ENCODE results near the gene SEC24A. TPM values are rescaled to one million over a fixed set of nuclear protein-coding genes. Genes with fewer than 3 reads are reported as not detected.
"Not testable (repeated sequence)": the region's sequence is repeated elsewhere in the genome, so short reads cannot be mapped to it uniquely, and the experiment has no call there.

Gene SEC24A
- 32.0 and 33.2 TPM in 2 replicates for total RNA-seq

GRCh38 chr5:134648425-134649162, at the start of gene SEC24A:
Gene SEC24A (plus strand): TSS chr5:134648785. CDS start chr5:134649077, 292 bp downstream.
- intact Hi-C loops (cut with micrococcal nuclease) = loop anchor here (1.0 to 2.0 kb wide), 14 partner anchors 16 to 680 kb away; partner anchors contain the start of genes C5orf15, C5orf24, CAMLG and DDX46

GRCh38 chr5:134599820-134600219, 48.8 kb upstream of the SEC24A start:
- intact Hi-C loops (cut with micrococcal nuclease) = not testable (repeated sequence)

GRCh38 chr5:134600600-134600999, 48.0 kb upstream of the SEC24A start:
- intact Hi-C loops (cut with micrococcal nuclease) = no loop called here

- intact Hi-C loops (cut with micrococcal nuclease) = no loop called here
Measured at GRCh38 chr5:134603059-134603458, 45.5 kb upstream of the SEC24A start.

- intact Hi-C loops (cut with micrococcal nuclease) = loop anchor here (1.0 to 5.0 kb wide), 3 partner anchors 10 to 132 kb away; partner anchors contain the start of genes CAMLG and SAR1B
Measured at GRCh38 chr5:134604908-134605307, 43.7 kb upstream of the SEC24A start.

GRCh38 chr5:134606726-134607125, 41.9 kb upstream of the SEC24A start:
- intact Hi-C loops (cut with micrococcal nuclease) = loop anchor here (5.0 kb wide), 1 partner anchor 131 kb away; the partner anchor contains the start of gene CAMLG

- intact Hi-C loops (cut with micrococcal nuclease) = loop anchor here (1.0 to 5.0 kb wide), 6 partner anchors 14 to 382 kb away; partner anchors contain the start of genes CAMLG, PPP2CA, SAR1B and SEC24A
Measured at GRCh38 chr5:134608555-134608954, 40.0 kb upstream of the SEC24A start.

- intact Hi-C loops (cut with micrococcal nuclease) = loop anchor here (2.0 to 5.0 kb wide), 4 partner anchors 15 to 383 kb away; partner anchors contain the start of genes CAMLG and PPP2CA
Measured at GRCh38 chr5:134609232-134609851, 39.2 kb upstream of the SEC24A start.

GRCh38 chr5:134610725-134611124, 37.9 kb upstream of the SEC24A start:
- intact Hi-C loops (cut with micrococcal nuclease) = no loop called here

GRCh38 chr5:134611515-134611914, 37.1 kb upstream of the SEC24A start:
- intact Hi-C loops (cut with micrococcal nuclease) = no loop called here

GRCh38 chr5:134614450-134615085, 34.0 kb upstream of the SEC24A start:
- intact Hi-C loops (cut with micrococcal nuclease) = no loop called here

- intact Hi-C loops (cut with micrococcal nuclease) = no loop called here
Measured at GRCh38 chr5:134620634-134621033, 28.0 kb upstream of the SEC24A start.

GRCh38 chr5:134625559-134625958, 23.0 kb upstream of the SEC24A start:
- intact Hi-C loops (cut with micrococcal nuclease) = no loop called here

GRCh38 chr5:134626369-134627014, 22.1 kb upstream of the SEC24A start:
- intact Hi-C loops (cut with micrococcal nuclease) = no loop called here

GRCh38 chr5:134634227-134634626, 14.4 kb upstream of the SEC24A start:
- intact Hi-C loops (cut with micrococcal nuclease) = loop anchor here (5.0 kb wide), 1 partner anchor 457 kb away; the partner anchor contains the start of gene SKP1

GRCh38 chr5:134635366-134635765, 13.2 kb upstream of the SEC24A start:
- intact Hi-C loops (cut with micrococcal nuclease) = not testable (repeated sequence)

- intact Hi-C loops (cut with micrococcal nuclease) = no loop called here
Measured at GRCh38 chr5:134637116-134637721, 11.4 kb upstream of the SEC24A start.

GRCh38 chr5:134638760-134639201, 9.8 kb upstream of the SEC24A start:
- intact Hi-C loops (cut with micrococcal nuclease) = no loop called here

GRCh38 chr5:134642931-134643530, 5.6 kb upstream of the SEC24A start:
- intact Hi-C loops (cut with micrococcal nuclease) = no loop called here

GRCh38 chr5:134647750-134648424, 698 bp upstream of the SEC24A start:
- intact Hi-C loops (cut with micrococcal nuclease) = loop anchor here (1.0 to 2.0 kb wide), 14 partner anchors 16 to 680 kb away; partner anchors contain the start of genes C5orf15, C5orf24, CAMLG and DDX46
